ENCODE results near the gene PDE6A. TPM values are rescaled to one million over a fixed set of nuclear protein-coding genes. Genes with fewer than 3 reads are reported as not detected.

PDE6A gene
- total and polyA plus RNA-seq, 2 of the 8 experiments (the other 6 are each of a cell fraction or from before 2014, with no cell fraction given) = not detected

DNA sequence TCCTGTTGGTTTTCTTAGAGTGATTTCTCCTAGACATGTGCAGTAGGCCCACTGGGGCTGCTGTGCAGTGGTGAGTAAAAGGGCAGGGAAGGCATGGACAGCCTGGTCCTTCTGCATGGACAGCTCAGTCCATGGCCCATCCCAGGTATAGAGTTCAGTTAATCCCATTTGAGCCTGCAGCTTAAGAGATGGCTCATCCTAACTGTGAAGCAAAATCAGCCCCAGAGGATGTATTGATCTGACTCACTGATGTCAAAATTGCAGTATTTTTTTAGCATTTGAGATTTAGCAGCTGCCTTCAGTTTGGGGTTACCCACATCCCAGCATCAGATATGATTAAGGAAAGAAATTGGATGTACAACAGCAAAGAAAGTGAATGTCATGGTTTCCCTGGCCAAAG lies 93.4 kb downstream of the PDE6A start:
- no peak overlapping the region for H3K23ac ChIP-seq (ENCODE audit: insufficient read length)
- peaks cover 0 to 2% (median 0%) of the 10 kb centered on the region in 4 experiments; a peak in 1 of 7 replicates for H3K4me1 ChIP-seq (replicated peaks in 1 of 4; ENCODE audit: control insufficient read depth in 3 of 4, insufficient read depth in 4 of 4, low read length in 3 of 4)
- H2BK15ac ChIP-seq (ENCODE audit: low read length) = no peak overlapping the region
- no peak overlapping the region for H3K14ac ChIP-seq (ENCODE audit: insufficient read length)
- no peak overlapping the region for H2AFZ ChIP-seq (ENCODE audit: low read length)
- POLR2A ChIA-PET (ENCODE audit: partially characterized antibody) = no interaction called here
- no peaks in the 10 kb centered on the region for H3K9me3 ChIP-seq (ENCODE audit: insufficient read depth in 2 of 2, low read depth in 1 of 2, low read length in 1 of 2)
- H3K79me2 ChIP-seq (ENCODE audit: control insufficient read depth in 1 of 2, insufficient read depth in 2 of 2, low read length in 2 of 2) = no peaks in the 10 kb centered on the region
- no peak overlapping the region for H3K4me2 ChIP-seq (ENCODE audit: insufficient read depth in 1 of 2, low read depth in 2 of 2, low read length in 2 of 2)
- no peaks in the 10 kb centered on the region for H4K20me1 ChIP-seq (replicated peaks in 1 of 2; ENCODE audit: control insufficient read depth in 1 of 2, insufficient read depth in 2 of 2, low read length in 2 of 2)
- H3K18ac ChIP-seq (ENCODE audit: extremely low read depth, low read length) = no peak overlapping the region
- no peak overlapping the region for H2BK20ac ChIP-seq (ENCODE audit: low read length)
- no peak overlapping the region for H3K4me3 ChIP-seq (ENCODE audit: extremely low read depth in 1 of 4, insufficient read depth in 2 of 4, low read depth in 3 of 4, low read length in 4 of 4)
- no peaks in the 10 kb centered on the region for H3K79me1 ChIP-seq (ENCODE audit: low read depth, low read length)
- no peak overlapping the region for H3K4ac ChIP-seq (replicated peaks; ENCODE audit: insufficient read length, low read depth, low read length)
- H2BK120ac ChIP-seq (replicated peaks; ENCODE audit: low read depth, low read length) = no peak overlapping the region
- DNase-seq (ENCODE audit: low read depth in 1 of 2, low spot score in 2 of 2) (no peak), FAIRE-seq (no peak)
- CTCF ChIA-PET (ENCODE audit: partially characterized antibody) = interaction anchor here (0.6 to 68.7 kb wide), 11 partner anchors 6 to 215 kb away, joined by 3 to 1740 read pairs (median 7); no protein-coding TSS in a partner anchor
- H3K27ac ChIP-seq (ENCODE audit: low read depth, low read length) = no peak overlapping the region
- H4K91ac ChIP-seq (replicated peaks; ENCODE audit: insufficient read length, low read length) = no peak overlapping the region
- no peak overlapping the region for H3K56ac ChIP-seq (replicated peaks; ENCODE audit: insufficient read length, low read depth, low read length)
- H4K8ac ChIP-seq (ENCODE audit: extremely low read depth, insufficient read depth, low read length) = no peak overlapping the region
- no peak overlapping the region for H2AK5ac ChIP-seq (ENCODE audit: low read depth, low read length)
- H4K5ac ChIP-seq (ENCODE audit: insufficient read length, low read depth, low read length) = no peak overlapping the region
- no peak overlapping the region for H2BK12ac ChIP-seq (ENCODE audit: low read depth, low read length)
- H2BK5ac ChIP-seq (ENCODE audit: low read depth, low read length) = no peak overlapping the region
- H3K27me3 ChIP-seq (replicated peaks in 1 of 4; ENCODE audit: control insufficient read depth in 3 of 4, extremely low read depth in 1 of 4, insufficient read depth in 3 of 4, low read length in 3 of 4) = no peaks in the 10 kb centered on the region
- no peaks in the 10 kb centered on the region for H3K23me2 ChIP-seq (ENCODE audit: low read depth, low read length)
- TF ChIP-seq SP1 (IDR thresholded peaks at IDR 0.05; ENCODE audit: low read depth, low read length) (no peak), RNF2 (IDR thresholded peaks at IDR 0.05; ENCODE audit: borderline replicate concordance, low read depth, low read length, missing control alignments, poor library complexity, severe bottlenecking) (no peak), BACH1 (IDR thresholded peaks at IDR 0.05; ENCODE audit: low read length) (no peak), EGR1 (IDR thresholded peaks at IDR 0.05; ENCODE audit: borderline replicate concordance, low read depth, low read length) (no peak), PHF8 (conservative IDR thresholded peaks at IDR 0.05; ENCODE audit: low read depth, low read length) (no peak), NRF1 (IDR thresholded peaks at IDR 0.05; ENCODE audit: low read depth, low read length) (no peak), SIX5 (IDR thresholded peaks at IDR 0.05; ENCODE audit: low read depth, low read length) (no peak), JUN (IDR thresholded peaks at IDR 0.05; ENCODE audit: low read depth, low read length) (no peak), RFX5 (IDR thresholded peaks at IDR 0.05; ENCODE audit: borderline replicate concordance, low read depth, low read length) (no peak), CEBPB (IDR thresholded peaks at IDR 0.05; ENCODE audit: low read depth, low read length) (no peak), FOSL1 (IDR thresholded peaks at IDR 0.05; ENCODE audit: insufficient read depth, low read depth, low read length) (no peak)
- TF ChIP-seq, protein P1, sequence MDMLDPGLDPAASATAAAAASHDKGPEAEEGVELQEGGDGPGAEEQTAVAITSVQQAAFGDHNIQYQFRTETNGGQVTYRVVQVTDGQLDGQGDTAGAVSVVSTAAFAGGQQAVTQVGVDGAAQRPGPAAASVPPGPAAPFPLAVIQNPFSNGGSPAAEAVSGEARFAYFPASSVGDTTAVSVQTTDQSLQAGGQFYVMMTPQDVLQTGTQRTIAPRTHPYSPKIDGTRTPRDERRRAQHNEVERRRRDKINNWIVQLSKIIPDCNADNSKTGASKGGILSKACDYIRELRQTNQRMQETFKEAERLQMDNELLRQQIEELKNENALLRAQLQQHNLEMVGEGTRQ (IDR thresholded peaks at IDR 0.05; ENCODE audit: low read length) = no peak
- H3K36me3 ChIP-seq (ENCODE audit: control insufficient read depth in 2 of 4, insufficient read depth in 4 of 4, low read length in 3 of 4) = peaks cover 0 to 10% (median 3%) of the 10 kb centered on the region in 4 experiments; a peak in 2 of 8 replicates
- H3K9ac ChIP-seq (replicated peaks in 1 of 4; ENCODE audit: extremely low read depth in 1 of 4, low read depth in 3 of 4, low read length in 3 of 4) = no peak overlapping the region
